ENCODE results near the gene HEMK1.

The HEMK1 gene

DNA sequence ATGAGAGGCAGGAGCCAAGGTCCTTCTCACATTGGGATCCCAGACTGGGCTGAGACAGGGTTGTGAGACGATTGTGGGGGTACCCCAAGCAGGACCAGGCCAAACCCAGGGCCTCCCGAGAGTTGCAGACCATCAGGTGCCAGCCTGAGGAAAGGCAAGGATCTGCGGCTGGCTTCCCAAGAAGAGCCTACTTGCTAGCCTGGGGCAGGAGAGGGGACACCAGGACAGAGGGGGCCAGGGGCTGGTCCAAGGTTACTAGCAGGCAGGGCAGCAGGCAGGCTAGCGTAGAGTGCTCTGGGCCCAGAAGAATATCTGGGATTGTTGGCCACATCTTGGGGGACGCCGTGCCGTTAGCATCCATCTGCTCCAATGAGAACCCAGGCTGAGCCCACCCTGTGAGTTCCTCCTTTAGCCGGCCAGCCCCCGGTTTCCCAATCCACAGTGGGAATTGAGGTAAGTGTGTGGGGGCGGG, 41.7 kb downstream of the HEMK1 start:
- DNase-seq (ENCODE audit: extremely low spot score, insufficient read length, low read depth), result no peak
- no peak for FAIRE-seq

DNA sequence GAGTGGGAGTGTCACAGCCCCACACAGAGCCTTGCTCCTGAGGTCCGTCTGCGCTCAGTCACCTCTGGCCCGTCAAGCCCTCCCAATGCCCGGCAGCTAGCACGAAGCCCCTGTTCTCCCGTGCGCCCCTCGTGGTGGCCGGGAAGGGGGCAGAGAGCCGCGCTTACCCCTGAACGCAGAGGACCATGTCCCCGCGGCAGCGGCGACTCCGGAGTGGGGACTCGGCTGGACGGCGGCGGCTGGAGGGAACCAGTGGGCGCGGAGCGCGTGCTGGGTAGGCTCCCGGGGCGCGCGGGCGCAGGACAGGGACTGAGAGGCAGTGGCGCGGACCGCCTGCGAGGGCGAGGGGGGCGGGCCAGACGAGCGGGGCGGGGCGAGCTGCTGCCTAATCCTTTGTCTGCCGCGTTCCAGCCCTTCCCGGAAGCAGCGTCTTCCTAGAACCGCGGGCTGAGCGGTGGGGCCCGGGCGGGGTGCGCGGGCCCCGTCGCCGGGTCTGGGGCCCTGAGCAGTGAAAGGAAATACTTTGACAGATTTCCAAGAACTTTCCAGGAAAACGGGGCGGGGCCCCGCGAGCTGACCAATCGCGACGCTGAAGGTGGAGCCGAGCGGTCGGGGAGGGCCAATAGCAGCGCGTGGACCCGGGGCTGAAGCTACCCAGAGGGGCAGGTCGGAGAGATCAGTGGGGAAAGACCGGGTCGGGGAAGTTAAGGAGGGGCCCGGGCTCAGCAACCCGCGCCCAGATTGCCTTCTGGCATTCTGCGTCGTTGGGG, 42.3 kb downstream of the HEMK1 start, which contains the start of gene CISH:
TSS of gene CISH (minus strand) at position 311 of the 770 bp plus-strand sequence. CDS start at position 187, 124 bp downstream.
- peak; percentile 94 for FAIRE-seq
- peak; percentile 79 for DNase-seq (ENCODE audit: extremely low spot score, insufficient read length, low read depth)

DNA sequence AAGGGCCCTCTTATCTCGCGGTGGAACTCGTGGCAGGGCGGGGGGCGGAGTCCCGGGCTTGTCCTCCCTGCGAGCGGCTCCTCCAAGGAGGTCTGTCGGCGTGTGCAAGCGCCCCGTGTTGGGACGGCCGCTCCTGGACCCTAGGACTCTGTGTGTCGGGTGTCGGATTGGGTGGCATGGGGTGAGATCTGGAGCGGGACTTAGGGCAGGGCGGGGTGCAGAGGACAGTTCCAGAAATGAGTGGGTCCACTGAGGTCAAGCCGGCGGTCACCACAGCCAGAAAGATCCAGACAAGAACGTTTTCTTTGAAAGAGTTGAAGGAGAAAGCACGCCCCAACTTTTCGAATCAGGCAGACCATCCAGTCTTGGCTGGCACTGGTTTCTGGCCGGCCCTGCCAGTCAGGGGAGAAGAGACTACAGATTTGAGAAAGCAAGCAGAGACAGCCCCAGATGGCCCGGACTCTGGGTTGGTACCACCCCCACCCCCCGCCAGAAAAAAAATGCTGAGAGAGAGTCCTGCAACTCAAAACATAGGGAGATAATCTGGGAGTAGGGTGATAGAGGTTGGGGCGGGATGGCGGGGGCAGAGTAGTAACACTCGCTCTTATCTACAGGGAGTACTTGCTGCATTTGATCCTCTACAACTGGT, 43.0 kb downstream of the HEMK1 start:
- DNase-seq (ENCODE audit: extremely low spot score, insufficient read length, low read depth) (no peak), FAIRE-seq (no peak)

DNA sequence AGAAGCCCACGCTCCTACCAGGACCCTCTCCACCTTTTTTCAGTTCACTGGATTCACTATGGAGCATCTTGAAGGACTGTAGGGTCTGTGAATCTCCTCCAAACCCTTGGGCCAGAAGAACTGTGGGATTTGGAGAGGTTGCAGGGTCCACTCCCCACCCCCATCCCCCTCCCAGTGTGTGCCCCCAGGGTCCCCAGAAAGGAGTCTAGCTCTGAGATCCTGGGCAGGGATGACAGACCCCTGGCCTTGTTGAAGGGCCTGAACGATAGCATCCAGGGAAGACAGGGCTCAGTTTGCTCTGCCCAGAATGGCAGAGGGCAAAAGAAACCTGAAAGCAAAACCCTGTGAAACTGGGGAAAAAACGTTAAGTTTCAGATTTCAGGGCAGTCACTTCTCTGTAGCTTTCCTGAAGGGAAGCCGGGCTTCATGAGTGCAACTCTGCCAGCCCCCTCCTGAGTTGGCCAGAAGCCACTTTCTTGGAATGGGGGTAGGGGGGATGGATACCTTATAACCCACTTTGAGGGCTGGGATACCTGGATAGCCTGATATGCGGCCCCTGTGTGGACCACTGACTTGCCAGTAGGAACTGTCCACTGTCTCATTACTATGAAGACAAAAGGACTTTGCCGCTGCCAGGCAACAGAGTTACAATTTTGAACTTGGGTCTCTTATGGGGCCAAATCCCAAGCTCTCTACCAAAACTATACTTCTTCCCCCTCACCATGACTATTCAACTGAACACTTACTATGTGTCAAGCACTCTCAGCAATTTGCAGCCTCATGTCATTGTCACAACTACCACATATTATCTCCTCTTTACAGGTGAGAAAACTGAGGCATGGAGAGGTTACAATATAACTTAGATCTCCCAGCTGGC, 43.9 kb downstream of the HEMK1 start:
- FAIRE-seq (no peak), DNase-seq (ENCODE audit: extremely low spot score, insufficient read length, low read depth) (no peak)

DNA sequence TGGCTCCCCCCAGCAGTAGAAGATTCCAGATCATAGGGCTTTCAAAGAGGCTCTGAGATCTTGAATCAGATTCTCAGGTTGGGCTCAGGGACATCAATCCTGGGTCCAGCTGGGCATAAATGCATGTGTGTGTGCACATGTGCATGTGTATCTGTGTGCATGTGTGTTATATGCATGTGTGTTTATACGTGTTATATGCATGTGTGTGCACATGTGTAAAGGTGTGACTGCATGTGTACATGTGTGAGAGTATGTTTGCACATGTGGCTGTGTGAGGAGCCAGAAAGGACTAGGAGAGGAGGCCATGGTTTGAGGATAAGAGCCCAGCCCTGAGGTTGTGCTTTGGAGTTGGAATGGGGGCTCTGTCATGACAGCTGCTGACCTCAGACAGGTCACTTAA, 45.9 kb downstream of the HEMK1 start:
- DNase-seq (ENCODE audit: extremely low spot score, insufficient read length, low read depth) (no peak), FAIRE-seq (no peak)

DNA sequence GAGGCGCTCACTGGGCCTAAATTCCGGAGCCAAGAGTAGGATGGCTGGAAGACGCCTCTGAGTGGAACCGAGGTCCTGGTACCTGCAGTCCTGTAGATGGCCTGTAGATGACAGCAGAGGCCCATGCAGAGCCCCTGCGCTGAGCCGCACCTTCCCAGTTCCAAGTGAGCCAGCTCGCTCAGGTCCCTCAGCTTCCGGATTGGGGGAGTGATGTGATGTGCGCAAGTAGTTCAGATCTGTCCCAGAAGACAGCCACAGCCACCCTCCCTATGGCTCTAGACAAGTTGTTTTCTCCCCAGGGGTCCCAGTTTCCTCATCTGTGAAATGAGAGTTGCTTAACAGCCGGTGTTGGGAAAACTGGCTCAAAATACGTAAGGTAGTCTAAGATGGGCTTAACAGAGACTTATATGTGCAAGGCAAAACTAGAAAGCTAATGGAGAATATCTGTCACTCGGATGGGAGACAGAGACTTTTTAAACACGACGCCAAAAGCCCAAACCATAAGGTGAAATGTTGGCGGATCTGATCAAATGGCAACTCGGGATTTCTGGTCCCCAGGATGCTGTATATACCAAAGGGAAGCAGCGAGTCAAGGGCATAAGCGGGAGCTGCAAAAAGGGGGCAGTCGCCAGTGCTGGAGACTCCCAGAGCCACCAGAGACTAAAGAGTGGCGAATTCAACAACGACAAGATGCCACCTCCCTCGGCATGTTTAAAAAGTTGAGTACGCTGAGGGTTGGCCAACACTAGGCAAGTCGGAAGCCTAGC, 46.9 kb downstream of the HEMK1 start:
- FAIRE-seq (peak; percentile 89), DNase-seq (ENCODE audit: extremely low spot score, insufficient read length, low read depth) (peak; percentile 65)

DNA sequence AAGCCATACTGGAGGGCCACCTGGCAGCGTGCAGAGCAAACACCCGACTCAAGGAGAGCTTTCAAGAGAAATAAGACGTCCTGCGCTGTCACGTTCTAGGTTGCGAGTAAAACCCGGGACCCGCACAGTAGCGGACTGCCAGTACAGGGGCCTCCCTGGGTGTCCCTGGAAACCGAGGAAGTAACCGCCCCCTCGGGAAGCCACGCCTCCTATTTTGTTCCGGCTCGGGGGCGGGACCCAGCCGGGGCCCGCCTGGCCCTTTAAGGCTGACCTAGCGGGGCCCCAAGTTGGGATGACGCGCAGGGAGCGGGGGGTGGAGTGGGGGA, 47.4 kb downstream of the HEMK1 start:
- peak; percentile 78 for DNase-seq (ENCODE audit: extremely low spot score, insufficient read length, low read depth)
- FAIRE-seq, result peak; percentile 78

DNA sequence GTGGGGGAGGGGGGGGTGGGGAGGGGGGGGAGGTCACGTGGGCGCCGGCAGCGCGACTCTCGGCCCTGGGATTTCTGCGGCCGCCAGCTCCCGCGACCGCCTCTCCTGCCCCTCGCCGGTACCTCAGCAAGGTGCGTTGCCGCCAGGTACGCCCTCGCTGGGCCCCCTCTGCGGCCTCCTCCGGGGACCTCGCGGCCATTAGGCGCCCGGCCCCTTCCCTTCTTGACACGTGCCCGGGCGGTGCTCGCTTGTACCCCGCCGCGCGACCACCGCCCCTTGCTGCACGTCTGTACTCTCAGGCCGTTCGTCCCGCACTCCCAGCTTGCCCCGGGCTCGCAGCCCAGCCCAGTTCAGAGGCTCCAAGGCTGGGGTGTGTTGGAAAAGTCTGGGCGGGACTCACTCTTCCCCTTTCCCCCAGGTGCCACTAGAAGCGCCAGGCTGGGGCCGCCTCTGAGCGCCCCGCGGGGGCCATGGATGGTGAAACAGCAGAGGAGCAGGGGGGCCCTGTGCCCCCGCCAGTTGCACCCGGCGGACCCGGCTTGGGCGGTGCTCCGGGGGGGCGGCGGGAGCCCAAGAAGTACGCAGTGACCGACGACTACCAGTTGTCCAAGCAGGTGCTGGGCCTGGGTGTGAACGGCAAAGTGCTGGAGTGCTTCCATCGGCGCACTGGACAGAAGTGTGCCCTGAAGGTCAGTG, 47.9 kb downstream of the HEMK1 start, which contains the start of gene MAPKAPK3:
TSS of gene MAPKAPK3 (plus strand) at position 56 of the 696 bp plus-strand sequence. CDS start at position 471, 415 bp downstream.
- no peak for DNase-seq (ENCODE audit: extremely low spot score, insufficient read length, low read depth)
- no peak for FAIRE-seq

DNA sequence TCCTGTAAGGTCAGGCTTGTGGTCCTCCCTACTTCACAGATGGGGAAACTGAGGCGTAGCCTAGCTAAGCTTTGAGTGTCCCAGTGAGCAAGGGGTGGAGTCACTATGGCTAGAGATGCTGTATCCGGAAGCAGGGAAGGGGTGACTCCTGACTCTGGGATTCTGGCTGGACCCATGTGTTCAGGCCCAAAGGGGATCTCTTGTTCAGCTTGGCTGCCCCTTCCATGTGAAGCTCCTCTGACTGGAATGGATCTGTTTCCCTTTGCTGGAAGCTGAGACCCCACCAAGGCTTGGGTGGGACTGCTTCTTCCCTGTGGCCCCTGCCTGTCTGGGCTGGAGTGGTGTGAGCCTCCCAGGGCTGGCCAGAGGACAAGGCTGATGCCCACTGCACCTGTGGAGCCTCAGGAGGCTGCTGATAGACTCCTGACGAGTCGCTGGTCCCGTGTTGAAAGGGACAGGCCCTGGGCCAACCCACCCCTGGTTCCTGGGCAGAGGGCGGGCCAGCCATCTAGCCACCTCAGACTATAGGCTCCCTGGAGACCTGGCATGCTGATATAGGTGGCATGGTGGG, 48.7 kb downstream of the HEMK1 start:
- DNase-seq (ENCODE audit: extremely low spot score, insufficient read length, low read depth) (no peak), FAIRE-seq (peak; percentile 66)

DNA sequence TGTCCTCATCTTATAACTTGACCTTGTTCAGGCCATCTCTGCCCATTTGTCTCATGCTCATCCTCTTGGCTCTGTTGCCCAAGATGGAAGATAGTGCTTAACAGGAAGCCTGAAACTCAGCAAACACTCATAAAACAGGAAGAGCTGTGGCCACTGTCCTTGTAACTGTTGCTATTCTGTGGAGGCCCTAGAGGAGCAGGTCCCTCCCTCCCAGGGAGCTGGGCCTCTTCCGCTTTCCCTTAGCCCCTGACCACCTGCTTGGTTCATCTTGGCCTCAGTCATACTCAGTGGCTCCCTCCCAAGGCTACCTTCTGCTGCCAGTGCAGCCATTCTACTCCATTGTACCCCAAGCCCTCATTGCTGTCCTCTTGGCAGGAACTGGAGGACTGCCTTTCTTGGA, 51.1 kb downstream of the HEMK1 start:
- DNase-seq (ENCODE audit: extremely low spot score, insufficient read length, low read depth) (no peak), FAIRE-seq (peak; percentile 54)

DNA sequence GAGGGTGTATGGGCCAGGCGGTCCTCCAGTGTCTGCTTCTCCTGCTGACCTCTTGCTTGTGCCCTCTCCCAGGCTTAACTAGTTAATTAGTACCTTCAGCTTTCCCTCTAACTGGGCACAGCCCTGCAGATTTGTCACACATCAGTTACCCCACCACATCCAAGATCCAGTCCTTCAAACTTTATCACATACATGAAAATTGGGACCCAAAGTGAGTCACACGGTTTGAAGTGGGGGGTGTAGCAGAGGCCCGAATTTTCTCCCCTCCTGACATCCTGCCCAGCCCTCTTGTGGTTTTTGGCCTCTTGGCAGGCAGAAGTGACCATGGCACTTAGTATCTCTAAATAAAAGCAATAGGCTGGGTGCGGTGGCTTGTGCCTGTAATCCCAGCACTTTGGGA, 51.5 kb downstream of the HEMK1 start:
- FAIRE-seq (no peak), DNase-seq (ENCODE audit: extremely low spot score, insufficient read length, low read depth) (no peak)

DNA sequence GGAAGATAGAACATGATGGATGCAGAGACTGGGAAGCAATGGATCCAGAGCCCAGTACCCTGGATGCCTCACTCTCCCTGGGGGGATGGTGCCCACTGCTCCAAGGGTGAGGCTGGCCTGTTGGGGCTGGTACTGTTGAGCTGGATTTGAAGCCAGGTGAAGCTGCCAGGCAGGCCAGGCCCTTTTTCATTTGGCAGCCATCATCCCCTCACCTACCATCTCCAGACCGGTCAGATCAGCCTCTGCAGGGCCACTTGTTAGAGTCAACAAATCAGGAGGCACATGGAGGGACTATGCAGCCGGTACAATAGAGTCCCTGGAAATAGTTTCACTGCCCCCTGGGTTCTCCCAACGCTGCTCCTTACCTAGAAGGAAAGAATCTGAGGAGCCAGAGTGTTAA, 53.6 kb downstream of the HEMK1 start:
- FAIRE-seq, result no peak
- DNase-seq (ENCODE audit: extremely low spot score, insufficient read length, low read depth), result no peak

DNA sequence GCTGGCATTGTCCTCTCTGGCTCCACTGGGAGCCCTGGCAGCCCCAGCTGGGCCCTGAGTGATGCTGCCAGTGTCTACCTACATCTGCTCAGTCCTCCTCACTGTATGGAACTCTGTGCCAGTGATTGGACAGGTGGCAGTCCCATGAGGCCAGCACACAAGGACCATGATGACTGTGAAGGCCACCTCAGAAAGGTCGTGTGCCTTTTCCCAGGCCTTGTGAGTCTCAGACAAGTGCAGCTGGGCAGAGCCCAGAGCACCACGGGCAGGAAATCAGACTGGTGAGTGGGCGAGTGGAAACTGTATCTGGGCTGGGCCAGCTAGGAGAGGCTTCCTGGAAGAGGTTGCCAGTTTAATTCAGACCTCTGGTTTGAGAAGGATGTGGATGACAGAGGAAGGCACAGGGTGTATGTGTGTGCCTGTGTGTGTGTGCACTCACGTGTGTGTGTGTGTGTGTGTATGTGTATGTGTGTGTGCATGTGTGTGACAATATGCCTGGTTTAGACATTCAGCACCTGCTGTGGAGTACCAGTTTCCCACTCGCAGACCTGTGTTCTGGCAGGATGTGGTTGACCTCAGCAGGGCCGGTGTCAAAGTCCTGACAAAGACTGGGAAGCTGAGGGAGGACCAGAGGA, 54.6 kb downstream of the HEMK1 start:
- peak; percentile 79 for FAIRE-seq
- no peak for DNase-seq (ENCODE audit: extremely low spot score, insufficient read length, low read depth)

DNA sequence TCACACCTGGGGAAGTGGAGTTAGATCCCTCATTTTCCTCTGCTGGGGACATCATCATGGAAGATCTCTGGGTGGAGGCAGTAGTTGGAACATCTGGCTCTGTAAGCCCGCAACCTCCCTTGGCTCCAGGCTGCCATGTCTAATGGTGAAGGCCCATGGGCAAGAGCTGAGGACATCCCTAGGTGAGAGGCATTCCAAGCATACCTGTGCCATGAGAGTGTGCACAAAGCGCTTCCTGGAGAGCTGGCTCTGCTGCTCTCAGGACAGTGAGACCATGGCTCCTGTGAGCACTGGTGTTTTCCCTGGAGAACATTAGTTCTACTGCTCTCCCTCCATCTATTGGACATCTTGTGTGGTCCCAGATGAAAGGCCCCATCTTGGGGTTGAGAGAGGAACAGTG, 55.3 kb downstream of the HEMK1 start:
- no peak for FAIRE-seq
- DNase-seq (ENCODE audit: extremely low spot score, insufficient read length, low read depth), result no peak

DNA sequence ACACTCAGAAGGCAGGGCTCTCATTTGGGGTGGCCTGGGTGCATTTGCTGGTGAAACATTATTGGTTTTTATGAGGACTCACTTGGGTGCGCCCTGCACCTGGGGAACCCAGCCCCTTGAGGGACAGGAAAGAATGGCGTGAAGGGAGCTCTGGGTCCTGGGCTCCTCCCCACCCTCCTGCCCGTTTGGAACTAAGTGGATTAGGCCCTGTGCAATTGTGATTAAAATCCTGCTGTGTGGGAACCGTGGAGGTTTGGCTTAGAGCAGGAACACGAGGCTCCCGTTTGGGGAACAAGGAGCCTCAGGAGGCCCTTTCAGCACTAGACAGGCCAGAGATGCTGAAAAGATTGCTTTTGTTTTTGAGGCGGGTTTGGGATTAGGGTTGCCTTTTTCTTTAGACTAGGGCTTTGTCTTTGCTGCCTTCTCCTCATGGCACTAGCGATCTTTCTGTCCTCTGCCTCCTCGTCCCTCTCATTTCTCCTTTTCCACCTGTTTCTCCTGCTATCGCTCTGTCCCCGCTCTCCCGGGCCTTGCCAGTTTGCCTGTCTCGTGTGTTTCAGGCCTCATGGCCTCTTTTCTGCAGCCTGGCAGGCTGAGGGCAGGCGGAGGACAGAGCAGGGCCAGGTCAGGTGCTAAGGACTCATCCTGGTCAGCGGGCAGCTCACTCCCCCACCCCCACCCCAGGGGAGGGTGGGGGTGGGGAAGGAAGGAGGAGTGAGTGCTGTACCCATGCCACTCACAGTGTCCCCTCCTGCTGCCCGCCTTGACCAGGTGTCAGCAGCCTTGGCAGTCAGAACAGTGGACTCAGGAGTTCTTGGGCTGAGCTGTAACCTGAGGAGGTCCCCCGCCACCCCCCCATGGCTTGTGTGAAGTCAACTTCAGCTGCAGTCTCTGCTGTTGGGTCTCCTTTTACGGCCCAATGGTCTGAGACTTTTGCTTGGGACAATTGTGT, 56.2 kb downstream of the HEMK1 start:
- DNase-seq (ENCODE audit: extremely low spot score, insufficient read length, low read depth) (no peak), FAIRE-seq (no peak)

DNA sequence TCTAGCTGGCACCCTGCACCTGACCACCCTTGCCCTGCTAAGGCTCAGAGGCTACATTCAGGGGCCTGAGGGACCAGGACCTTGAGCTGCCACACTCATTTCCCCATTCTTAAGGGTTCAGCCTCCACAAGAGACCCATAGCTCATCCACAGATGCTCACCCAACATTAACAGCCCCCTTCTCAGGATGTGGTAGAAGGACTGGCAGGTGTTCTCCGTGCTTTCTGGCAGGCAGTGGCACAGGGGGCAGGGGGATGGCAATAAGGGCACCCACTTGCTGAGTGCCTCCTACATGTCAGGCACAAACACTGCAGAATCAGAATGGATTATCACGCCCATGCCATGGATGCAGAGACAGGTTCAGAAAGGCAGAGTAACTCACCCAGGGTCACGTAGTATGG, 57.1 kb downstream of the HEMK1 start:
- FAIRE-seq (no peak), DNase-seq (ENCODE audit: extremely low spot score, insufficient read length, low read depth) (no peak)

DNA sequence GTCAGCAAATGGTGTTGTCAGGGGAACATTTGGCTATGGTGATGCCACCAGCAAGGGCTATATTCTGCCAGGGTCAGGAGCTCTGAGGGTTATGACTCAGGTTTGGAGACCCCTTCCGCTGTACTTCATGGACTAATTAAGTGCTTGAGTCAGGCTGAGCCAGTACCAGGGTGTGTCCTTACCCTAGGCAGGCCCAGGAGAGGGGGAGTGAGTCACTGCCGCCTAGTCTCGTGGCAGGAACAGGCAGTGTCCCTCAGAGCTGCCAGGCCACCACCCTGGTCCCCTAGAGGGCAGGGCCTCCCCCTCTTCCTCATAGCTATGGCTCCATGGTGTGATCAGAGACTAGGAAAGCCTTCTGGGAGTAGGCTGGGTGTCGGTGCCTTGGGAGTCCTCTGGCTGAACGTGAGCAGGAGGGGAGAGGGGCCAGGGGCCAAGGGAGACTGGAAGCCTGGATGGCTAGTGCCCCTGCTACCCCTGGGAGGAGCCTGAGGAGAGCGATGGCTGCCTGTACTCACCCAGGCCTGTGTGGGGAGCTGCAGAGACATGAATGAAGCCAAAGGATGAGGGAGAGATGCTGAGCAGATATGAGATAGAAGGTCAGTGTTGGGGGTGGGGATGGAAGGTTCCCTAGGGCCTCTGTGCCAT, 58.2 kb downstream of the HEMK1 start:
- DNase-seq (ENCODE audit: extremely low spot score, insufficient read length, low read depth), result no peak
- FAIRE-seq, result no peak
